ENCODE measurements around the gene TACR1. TPM values are rescaled to one million over a fixed set of nuclear protein-coding genes. Genes with fewer than 3 reads are reported as not detected.

The TACR1 gene
- polyA plus RNA-seq, 4 donors: 0.69 to 1.4 TPM; not detected in 2

GRCh38 chr2:75035444-75036353 is 163.6 kb downstream of the TACR1 start:
- no peaks in the 10 kb centered on the region for H3K9me3 ChIP-seq (ENCODE audit: control insufficient read depth in 2 of 2, insufficient read depth in 1 of 2, low read depth in 1 of 2, low read length in 1 of 2)
- 71 to 82% (median 77%) methylated on average over 3 of the region's 3 CpGs for WGBS, 3 donors
- H3K4me1 ChIP-seq (ENCODE audit: control insufficient read depth in 3 of 3, insufficient read depth in 2 of 3, low read depth in 1 of 3, low read length in 2 of 3): no peaks in the 10 kb centered on the region
- DNase-seq (no peak), FAIRE-seq (no peak)
- no peak overlapping the region for H3K27ac ChIP-seq (ENCODE audit: low read depth in 1 of 3, low read length in 2 of 3)
- H3K36me3 ChIP-seq (ENCODE audit: control insufficient read depth in 3 of 3, insufficient read depth in 2 of 3, low read depth in 1 of 3, low read length in 3 of 3): no peaks in the 10 kb centered on the region
- no peak overlapping the region for H3K4me3 ChIP-seq (ENCODE audit: low read depth in 1 of 3, low read length in 3 of 3)
- H3K27me3 ChIP-seq (ENCODE audit: control insufficient read depth in 3 of 3, insufficient read depth in 3 of 3, low read length in 3 of 3): no peaks in the 10 kb centered on the region

- no peak for FAIRE-seq
Observed at GRCh38 chr2:75033516-75033915, 165.8 kb downstream of the TACR1 start.

GRCh38 chr2:75031906-75032803 is 167.2 kb downstream of the TACR1 start:
- H3K27me3 ChIP-seq (ENCODE audit: control insufficient read depth in 3 of 3, insufficient read depth in 3 of 3, low read length in 3 of 3): no peaks in the 10 kb centered on the region
- FAIRE-seq (no peak), DNase-seq (no peak)
- no peaks in the 10 kb centered on the region for H3K4me1 ChIP-seq (ENCODE audit: control insufficient read depth in 3 of 3, insufficient read depth in 2 of 3, low read depth in 1 of 3, low read length in 2 of 3)
- H3K27ac ChIP-seq (ENCODE audit: low read depth in 1 of 3, low read length in 2 of 3): no peak overlapping the region
- no peak overlapping the region for H3K4me3 ChIP-seq (ENCODE audit: low read depth in 1 of 3, low read length in 3 of 3)
- WGBS, 3 donors: 89% methylated on average over 5 of the region's 5 CpGs
- no peaks in the 10 kb centered on the region for H3K36me3 ChIP-seq (ENCODE audit: control insufficient read depth in 3 of 3, insufficient read depth in 2 of 3, low read depth in 1 of 3, low read length in 3 of 3)
- no peaks in the 10 kb centered on the region for H3K9me3 ChIP-seq (ENCODE audit: control insufficient read depth in 2 of 2, insufficient read depth in 1 of 2, low read depth in 1 of 2, low read length in 1 of 2)

More at GRCh38 chr2:75033516-75033915, 165.8 kb downstream of the TACR1 start:
- H3K27ac ChIP-seq (ENCODE audit: low read depth in 1 of 3, low read length in 2 of 3): no peak overlapping the region
- H3K27me3 ChIP-seq (ENCODE audit: control insufficient read depth in 3 of 3, insufficient read depth in 3 of 3, low read length in 3 of 3): no peaks in the 10 kb centered on the region
- H3K9me3 ChIP-seq (ENCODE audit: control insufficient read depth in 2 of 2, insufficient read depth in 1 of 2, low read depth in 1 of 2, low read length in 1 of 2): no peaks in the 10 kb centered on the region
- H3K36me3 ChIP-seq (ENCODE audit: control insufficient read depth in 3 of 3, insufficient read depth in 2 of 3, low read depth in 1 of 3, low read length in 3 of 3): no peaks in the 10 kb centered on the region
- WGBS, 3 donors: 54 to 64% (median 62%) methylated on average over 2 of the region's 2 CpGs
- no peak overlapping the region for H3K4me3 ChIP-seq (ENCODE audit: low read depth in 1 of 3, low read length in 3 of 3)
- H3K4me1 ChIP-seq (ENCODE audit: control insufficient read depth in 3 of 3, insufficient read depth in 2 of 3, low read depth in 1 of 3, low read length in 2 of 3): no peaks in the 10 kb centered on the region
- no peak for DNase-seq

GRCh38 chr2:75031171-75031570 is 168.1 kb downstream of the TACR1 start:
- Histone ChIP-seq H3K27ac (ENCODE audit: low read depth in 1 of 3, low read length in 2 of 3) (no peak overlapping the region), H3K4me3 (ENCODE audit: low read depth in 1 of 3, low read length in 3 of 3) (no peak overlapping the region), H3K36me3 (ENCODE audit: control insufficient read depth in 3 of 3, insufficient read depth in 2 of 3, low read depth in 1 of 3, low read length in 3 of 3) (no peaks in the 10 kb centered on the region), H3K27me3 (ENCODE audit: control insufficient read depth in 3 of 3, insufficient read depth in 3 of 3, low read length in 3 of 3) (no peaks in the 10 kb centered on the region), H3K9me3 (ENCODE audit: control insufficient read depth in 2 of 2, insufficient read depth in 1 of 2, low read depth in 1 of 2, low read length in 1 of 2) (no peaks in the 10 kb centered on the region), H3K4me1 (ENCODE audit: control insufficient read depth in 3 of 3, insufficient read depth in 2 of 3, low read depth in 1 of 3, low read length in 2 of 3) (no peaks in the 10 kb centered on the region)
- no peak for DNase-seq
- FAIRE-seq: no peak
- WGBS, 3 donors: 92 to 97% (median 96%) methylated on average over 6 of the region's 6 CpGs

- FAIRE-seq (no peak), DNase-seq (no peak)
- Histone ChIP-seq H3K27ac (ENCODE audit: low read depth in 1 of 3, low read length in 2 of 3) (no peak overlapping the region), H3K4me1 (ENCODE audit: control insufficient read depth in 3 of 3, insufficient read depth in 2 of 3, low read depth in 1 of 3, low read length in 2 of 3) (no peaks in the 10 kb centered on the region), H3K27me3 (ENCODE audit: control insufficient read depth in 3 of 3, insufficient read depth in 3 of 3, low read length in 3 of 3) (no peaks in the 10 kb centered on the region), H3K36me3 (ENCODE audit: control insufficient read depth in 3 of 3, insufficient read depth in 2 of 3, low read depth in 1 of 3, low read length in 3 of 3) (no peaks in the 10 kb centered on the region), H3K9me3 (ENCODE audit: control insufficient read depth in 2 of 2, insufficient read depth in 1 of 2, low read depth in 1 of 2, low read length in 1 of 2) (no peaks in the 10 kb centered on the region), H3K4me3 (ENCODE audit: low read depth in 1 of 3, low read length in 3 of 3) (no peak overlapping the region)
- WGBS, 3 donors: 85 to 90% (median 88%) methylated on average over 3 of the region's 3 CpGs
Observed at GRCh38 chr2:75030218-75031009, 168.9 kb downstream of the TACR1 start.

GRCh38 chr2:75027886-75028285 is 171.4 kb downstream of the TACR1 start:
- H3K9me3 ChIP-seq (ENCODE audit: control insufficient read depth in 2 of 2, insufficient read depth in 1 of 2, low read depth in 1 of 2, low read length in 1 of 2): no peaks in the 10 kb centered on the region
- no peak for FAIRE-seq

GRCh38 chr2:75025633-75026380 is 173.5 kb downstream of the TACR1 start:
- FAIRE-seq (no peak), DNase-seq (no peak)
- 76 to 89% (median 79%) methylated on average over 2 of the region's 2 CpGs for WGBS, 3 donors
- no peaks in the 10 kb centered on the region for H3K36me3 ChIP-seq (ENCODE audit: control insufficient read depth in 3 of 3, insufficient read depth in 2 of 3, low read depth in 1 of 3, low read length in 3 of 3)
- no peak overlapping the region for H3K4me3 ChIP-seq (ENCODE audit: low read depth in 1 of 3, low read length in 3 of 3)
- no peaks in the 10 kb centered on the region for H3K4me1 ChIP-seq (ENCODE audit: control insufficient read depth in 3 of 3, insufficient read depth in 2 of 3, low read depth in 1 of 3, low read length in 2 of 3)
- no peak overlapping the region for H3K27ac ChIP-seq (ENCODE audit: low read depth in 1 of 3, low read length in 2 of 3)
- no peaks in the 10 kb centered on the region for H3K27me3 ChIP-seq (ENCODE audit: control insufficient read depth in 3 of 3, insufficient read depth in 3 of 3, low read length in 3 of 3)
- H3K9me3 ChIP-seq (ENCODE audit: control insufficient read depth in 2 of 2, insufficient read depth in 1 of 2, low read depth in 1 of 2, low read length in 1 of 2): no peaks in the 10 kb centered on the region

More at GRCh38 chr2:75027886-75028285, 171.4 kb downstream of the TACR1 start:
- Histone ChIP-seq H3K27me3 (ENCODE audit: control insufficient read depth in 3 of 3, insufficient read depth in 3 of 3, low read length in 3 of 3) (no peaks in the 10 kb centered on the region), H3K4me1 (ENCODE audit: control insufficient read depth in 3 of 3, insufficient read depth in 2 of 3, low read depth in 1 of 3, low read length in 2 of 3) (no peaks in the 10 kb centered on the region), H3K36me3 (ENCODE audit: control insufficient read depth in 3 of 3, insufficient read depth in 2 of 3, low read depth in 1 of 3, low read length in 3 of 3) (no peaks in the 10 kb centered on the region), H3K27ac (ENCODE audit: low read depth in 1 of 3, low read length in 2 of 3) (no peak overlapping the region), H3K4me3 (ENCODE audit: low read depth in 1 of 3, low read length in 3 of 3) (no peak overlapping the region)
- WGBS, 3 donors: 97 to 99% (median 97%) methylated on average over 2 of the region's 2 CpGs
- DNase-seq: no peak
